ENCODE data around the gene RASGRF1. TPM values are rescaled to one million over a fixed set of nuclear protein-coding genes. Genes with fewer than 3 reads are reported as not detected.

RASGRF1 gene
- total RNA-seq, 1 donor from 2014 or later = 0.41 TPM

GRCh38 chr15:78927077-78927790 lies 163.3 kb downstream of the RASGRF1 start:
- H3K36me3 Mint-ChIP-seq = peaks cover 6% of the 10 kb centered on the region
- no peak for DNase-seq (ENCODE audit: extremely low spot score, unreplicated experiment)
- no peaks in the 10 kb centered on the region for H3K27me3 Mint-ChIP-seq
- no peak overlapping the region for H3K4me3 Mint-ChIP-seq
- TF ChIP-seq CTCF (conservative IDR thresholded peaks at IDR 0.05) = no peak
- H3K9me3 Mint-ChIP-seq = no peaks in the 10 kb centered on the region
- no peaks in the 10 kb centered on the region for H3K4me1 Mint-ChIP-seq (ENCODE audit: unreplicated experiment)
- H3K27ac Mint-ChIP-seq = no peak overlapping the region

GRCh38 chr15:78925956-78926743 lies 164.4 kb downstream of the RASGRF1 start:
- no peak for DNase-seq (ENCODE audit: extremely low spot score, unreplicated experiment)
- no peak for TF ChIP-seq CTCF (conservative IDR thresholded peaks at IDR 0.05)
- Mint-ChIP-seq H3K4me1 (ENCODE audit: unreplicated experiment) (no peaks in the 10 kb centered on the region), H3K27ac (no peak overlapping the region), H3K4me3 (no peak overlapping the region), H3K9me3 (no peaks in the 10 kb centered on the region), H3K27me3 (no peaks in the 10 kb centered on the region), H3K36me3 (peaks cover 5% of the 10 kb centered on the region)

- Mint-ChIP-seq H3K4me1 (ENCODE audit: unreplicated experiment) (no peaks in the 10 kb centered on the region), H3K27me3 (no peaks in the 10 kb centered on the region), H3K9me3 (no peaks in the 10 kb centered on the region), H3K27ac (no peak overlapping the region), H3K4me3 (no peak overlapping the region), H3K36me3 (peaks cover 3% of the 10 kb centered on the region)
- no peak for TF ChIP-seq CTCF (conservative IDR thresholded peaks at IDR 0.05)
- DNase-seq (ENCODE audit: extremely low spot score, unreplicated experiment) = no peak
Measured at GRCh38 chr15:78925076-78925624, 165.4 kb downstream of the RASGRF1 start.

- Mint-ChIP-seq H3K36me3 (peaks cover 7% of the 10 kb centered on the region), H3K27me3 (no peaks in the 10 kb centered on the region), H3K4me3 (no peak overlapping the region), H3K4me1 (ENCODE audit: unreplicated experiment) (no peaks in the 10 kb centered on the region), H3K9me3 (no peaks in the 10 kb centered on the region), H3K27ac (peak overlapping the region; percentile 55)
- DNase-seq (ENCODE audit: extremely low spot score, unreplicated experiment) = no peak
- TF ChIP-seq CTCF (conservative IDR thresholded peaks at IDR 0.05) = no peak
Measured at GRCh38 chr15:78923480-78924360, 166.9 kb downstream of the RASGRF1 start.

GRCh38 chr15:78923015-78923414 lies 167.6 kb downstream of the RASGRF1 start:
- Mint-ChIP-seq H3K4me1 (ENCODE audit: unreplicated experiment) (no peaks in the 10 kb centered on the region), H3K27me3 (no peaks in the 10 kb centered on the region), H3K27ac (no peak overlapping the region), H3K9me3 (no peaks in the 10 kb centered on the region), H3K4me3 (no peak overlapping the region), H3K36me3 (peaks cover 7% of the 10 kb centered on the region)
- DNase-seq (ENCODE audit: extremely low spot score, unreplicated experiment) = no peak
- TF ChIP-seq CTCF (conservative IDR thresholded peaks at IDR 0.05) = no peak
